Peyer's patch (tissue), 4 donors: Measurements from ENCODE around the gene LYZL1.

Experiments used
- POLR2A ChIP-seq, 2 donors: fragments of 450-650 bp; IDR thresholded peaks; one replicate each; pipeline ENCODE4 v1.5.1; 2017; ENCODE audit warnings: antibody characterized with exemption in 2 of 2, mild to moderate bottlenecking in 2 of 2, moderate library complexity in 2 of 2
- TF ChIP-seq, protein P1 (sequence below), 6 experiments: fragments of 450-650 bp in 4 of 6; fragments of 200-600 bp in 2 of 6; sonication (generic) in 1 of 6; IDR thresholded peaks; one replicate each; pipeline ENCODE4 v1.5.1; 2017 to 2019; ENCODE audit warnings: antibody characterized with exemption in 6 of 6, mild to moderate bottlenecking in 3 of 6, moderate library complexity in 1 of 6

- TF ChIP-seq, protein P1, sequence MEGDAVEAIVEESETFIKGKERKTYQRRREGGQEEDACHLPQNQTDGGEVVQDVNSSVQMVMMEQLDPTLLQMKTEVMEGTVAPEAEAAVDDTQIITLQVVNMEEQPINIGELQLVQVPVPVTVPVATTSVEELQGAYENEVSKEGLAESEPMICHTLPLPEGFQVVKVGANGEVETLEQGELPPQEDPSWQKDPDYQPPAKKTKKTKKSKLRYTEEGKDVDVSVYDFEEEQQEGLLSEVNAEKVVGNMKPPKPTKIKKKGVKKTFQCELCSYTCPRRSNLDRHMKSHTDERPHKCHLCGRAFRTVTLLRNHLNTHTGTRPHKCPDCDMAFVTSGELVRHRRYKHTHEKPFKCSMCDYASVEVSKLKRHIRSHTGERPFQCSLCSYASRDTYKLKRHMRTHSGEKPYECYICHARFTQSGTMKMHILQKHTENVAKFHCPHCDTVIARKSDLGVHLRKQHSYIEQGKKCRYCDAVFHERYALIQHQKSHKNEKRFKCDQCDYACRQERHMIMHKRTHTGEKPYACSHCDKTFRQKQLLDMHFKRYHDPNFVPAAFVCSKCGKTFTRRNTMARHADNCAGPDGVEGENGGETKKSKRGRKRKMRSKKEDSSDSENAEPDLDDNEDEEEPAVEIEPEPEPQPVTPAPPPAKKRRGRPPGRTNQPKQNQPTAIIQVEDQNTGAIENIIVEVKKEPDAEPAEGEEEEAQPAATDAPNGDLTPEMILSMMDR (IDR thresholded peaks at IDR 0.05): no peak
- TF ChIP-seq POLR2A (IDR thresholded peaks at IDR 0.05): no peak
Measured at GRCh38 chr10:29332061-29332760, 43.3 kb downstream of the LYZL1 start.
